ENCODE data around the gene MS4A18.

- TF ChIP-seq, protein P1, sequence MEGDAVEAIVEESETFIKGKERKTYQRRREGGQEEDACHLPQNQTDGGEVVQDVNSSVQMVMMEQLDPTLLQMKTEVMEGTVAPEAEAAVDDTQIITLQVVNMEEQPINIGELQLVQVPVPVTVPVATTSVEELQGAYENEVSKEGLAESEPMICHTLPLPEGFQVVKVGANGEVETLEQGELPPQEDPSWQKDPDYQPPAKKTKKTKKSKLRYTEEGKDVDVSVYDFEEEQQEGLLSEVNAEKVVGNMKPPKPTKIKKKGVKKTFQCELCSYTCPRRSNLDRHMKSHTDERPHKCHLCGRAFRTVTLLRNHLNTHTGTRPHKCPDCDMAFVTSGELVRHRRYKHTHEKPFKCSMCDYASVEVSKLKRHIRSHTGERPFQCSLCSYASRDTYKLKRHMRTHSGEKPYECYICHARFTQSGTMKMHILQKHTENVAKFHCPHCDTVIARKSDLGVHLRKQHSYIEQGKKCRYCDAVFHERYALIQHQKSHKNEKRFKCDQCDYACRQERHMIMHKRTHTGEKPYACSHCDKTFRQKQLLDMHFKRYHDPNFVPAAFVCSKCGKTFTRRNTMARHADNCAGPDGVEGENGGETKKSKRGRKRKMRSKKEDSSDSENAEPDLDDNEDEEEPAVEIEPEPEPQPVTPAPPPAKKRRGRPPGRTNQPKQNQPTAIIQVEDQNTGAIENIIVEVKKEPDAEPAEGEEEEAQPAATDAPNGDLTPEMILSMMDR (IDR thresholded peaks at IDR 0.05) = no peak
- TF ChIP-seq EP300 (IDR thresholded peaks at IDR 0.05) = no peak
- no peak for TF ChIP-seq POLR2A (IDR thresholded peaks at IDR 0.05)
Measured at GRCh38 chr11:60711276-60711675, 13.2 kb upstream of the MS4A18 start.
